ENCODE data around the gene TTC24.
A peak's percentile ranks its signal among the peaks of the same experiment; 100 is the strongest.
"Not testable (repeated sequence)": the region's sequence is repeated elsewhere in the genome, so short reads cannot be mapped to it uniquely, and the experiment has no call there.

Gene TTC24

DNA sequence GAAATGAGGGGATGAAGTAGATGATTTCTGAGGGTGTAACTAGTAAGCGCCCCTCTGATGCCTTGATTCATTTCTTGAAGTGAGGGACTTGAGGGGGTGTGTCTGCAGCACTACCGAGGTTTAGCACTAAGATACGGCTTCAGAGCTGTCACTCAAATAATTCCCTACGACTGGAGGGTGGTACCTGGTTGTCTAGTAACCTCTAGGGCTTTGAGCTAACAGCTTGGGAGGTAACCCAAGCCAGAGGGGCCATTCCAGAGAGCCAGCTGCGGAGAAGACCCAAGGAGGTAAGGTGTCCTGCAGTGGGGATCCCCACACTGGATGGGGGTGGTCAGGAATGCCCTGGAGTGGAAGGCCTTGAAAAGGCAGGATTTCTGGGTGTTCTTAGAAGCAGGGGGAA is at the start of gene TTC24:
TTC24 (plus strand) TSS at position 252 of the 400 bp plus-strand sequence. CDS start 1,642 bp downstream, outside the sequence.
- no peak for DNase-seq (ENCODE audit: low spot score)

- DNase-seq (ENCODE audit: low spot score): no peak
Observed at GRCh38 chr1:156530006-156530405, 49.5 kb upstream of the TTC24 start.

DNA sequence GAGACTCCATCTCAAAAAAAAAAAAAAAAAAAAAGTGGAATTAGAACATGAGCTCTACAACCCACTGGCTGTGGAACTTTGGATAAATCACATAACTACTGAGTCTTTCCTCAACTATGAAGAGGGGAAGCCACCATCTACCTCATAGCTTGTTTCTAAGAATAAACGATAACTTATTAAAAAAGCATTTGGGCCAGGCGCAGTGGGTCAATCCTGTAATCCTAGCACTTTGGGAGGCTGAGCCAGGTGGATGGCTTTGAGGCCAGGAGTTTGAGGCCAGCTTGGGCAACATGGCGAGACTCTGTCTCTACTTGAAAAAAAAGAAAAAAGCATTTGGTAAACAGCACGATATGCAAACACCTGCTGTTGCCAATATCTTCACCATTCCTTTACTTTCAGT is 47.1 kb upstream of the TTC24 start:
- DNase-seq (ENCODE audit: low spot score): no peak

GRCh38 chr1:156533568-156534220 is 45.8 kb upstream of the TTC24 start:
- DNase-seq (ENCODE audit: low spot score): no peak

DNA sequence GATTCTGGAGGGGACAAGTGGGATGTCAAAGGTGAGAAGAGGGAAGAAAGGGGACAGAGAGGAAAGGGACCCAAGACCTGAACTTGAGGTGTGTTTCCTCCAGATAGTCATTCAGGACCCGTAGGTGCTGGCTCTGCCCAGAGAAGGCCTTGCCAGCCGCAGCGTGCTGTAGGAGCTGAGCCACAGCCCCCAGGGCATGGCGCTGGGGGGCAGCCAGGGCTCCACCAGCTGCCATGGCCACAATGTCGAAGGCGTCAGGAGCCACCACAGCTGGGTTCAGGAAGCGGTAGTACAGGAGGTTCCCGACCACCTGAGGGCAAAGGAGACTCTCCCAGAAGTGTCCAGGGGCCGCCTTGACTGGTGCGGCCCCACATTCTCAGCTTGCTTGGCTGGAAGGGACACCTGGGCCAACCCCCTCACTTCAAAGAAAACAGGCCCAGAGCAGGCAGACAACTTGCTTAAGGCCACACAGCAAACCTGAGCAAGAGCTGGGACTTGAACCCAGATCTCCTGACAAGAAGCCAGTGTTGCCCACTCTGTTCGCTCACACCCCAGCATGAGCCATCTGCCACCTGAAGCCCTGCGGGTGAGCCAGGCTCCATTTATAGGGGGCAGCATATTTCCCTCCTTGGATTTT is 45.0 kb upstream of the TTC24 start:
- DNase-seq (ENCODE audit: low spot score): no peak

- no peak for DNase-seq (ENCODE audit: low spot score)
Observed at GRCh38 chr1:156537027-156537426, 42.5 kb upstream of the TTC24 start.

GRCh38 chr1:156538711-156539440 is 40.6 kb upstream of the TTC24 start:
- DNase-seq (ENCODE audit: low spot score): no peak

DNA sequence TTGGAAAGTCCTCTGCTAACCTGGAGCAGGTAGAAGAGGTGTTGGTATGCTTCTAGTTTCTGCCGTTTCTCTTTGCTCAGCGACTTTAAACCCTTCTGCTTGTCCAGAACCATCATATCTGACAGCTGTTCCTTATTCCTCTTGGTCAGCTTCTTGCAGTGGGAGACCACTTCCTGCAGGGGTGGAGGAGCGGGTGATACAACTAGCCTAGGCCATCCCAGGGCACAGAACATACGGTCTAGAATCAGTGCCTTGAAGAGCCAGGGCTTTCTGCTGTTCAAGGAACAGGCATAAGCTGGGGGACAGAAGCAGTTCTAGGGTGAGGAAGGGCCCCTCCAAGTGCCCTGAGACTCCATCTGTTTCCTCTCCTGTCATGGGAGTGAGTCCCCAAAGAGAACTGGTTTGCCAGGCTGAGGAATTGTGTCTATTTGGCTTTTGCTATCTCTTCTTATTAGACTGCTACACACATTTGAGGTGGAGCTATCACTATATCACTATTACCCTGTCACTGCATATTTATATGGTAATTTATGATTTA is 39.6 kb upstream of the TTC24 start:
- DNase-seq (ENCODE audit: low spot score): no peak

GRCh38 chr1:156540955-156541354 is 38.6 kb upstream of the TTC24 start:
- no peak for DNase-seq (ENCODE audit: low spot score)

DNA sequence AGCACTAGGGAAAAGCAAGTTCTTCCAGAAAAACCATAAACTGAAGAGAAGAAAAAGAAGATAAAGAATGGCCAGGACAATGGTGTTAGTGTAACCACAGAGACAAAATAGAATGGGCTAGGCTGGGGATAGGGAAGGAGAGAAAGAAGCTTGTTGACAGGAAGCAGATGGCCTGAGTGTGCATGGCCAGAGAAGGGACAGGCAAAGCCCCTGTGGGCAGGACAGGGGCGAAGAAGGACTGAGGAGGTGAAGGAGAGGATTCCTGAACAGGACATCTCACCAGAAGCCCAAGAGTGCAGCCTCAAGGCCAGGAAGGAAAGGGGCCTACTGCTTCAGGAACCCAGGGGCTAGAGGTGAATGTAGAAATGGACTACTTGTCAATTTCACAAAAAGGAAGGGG is 36.5 kb upstream of the TTC24 start:
- DNase-seq (ENCODE audit: low spot score): no peak

DNA sequence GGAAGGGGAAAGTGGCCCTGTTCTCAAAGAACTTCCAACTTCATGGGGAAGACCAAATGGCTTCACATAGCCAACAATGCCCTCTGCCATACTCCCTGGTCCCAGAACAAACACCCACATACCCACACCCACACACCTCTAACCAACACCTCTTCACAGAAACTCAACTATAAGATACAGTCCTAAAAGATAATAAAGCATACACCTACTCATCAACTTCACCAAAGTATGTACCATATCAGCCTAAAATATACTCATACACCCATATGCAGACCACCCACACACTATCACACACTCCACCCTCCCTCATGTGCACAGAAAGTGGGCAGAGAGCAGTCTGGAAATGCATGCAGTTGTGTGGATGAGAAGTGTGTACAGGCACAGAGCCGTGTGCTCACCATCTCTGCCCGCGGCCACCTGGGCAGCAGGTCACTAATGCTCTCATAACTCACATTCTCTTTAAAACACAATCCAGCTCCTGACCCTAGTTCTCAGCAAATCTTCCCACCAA is 34.9 kb upstream of the TTC24 start:
- DNase-seq (ENCODE audit: low spot score): no peak

GRCh38 chr1:156546267-156546666 is 33.3 kb upstream of the TTC24 start:
- no peak for DNase-seq (ENCODE audit: low spot score)

- DNase-seq (ENCODE audit: low spot score): no peak
Observed at GRCh38 chr1:156547434-156547833, 32.1 kb upstream of the TTC24 start.

- no peak for DNase-seq (ENCODE audit: low spot score)
Observed at GRCh38 chr1:156547982-156548381, 31.5 kb upstream of the TTC24 start.

DNA sequence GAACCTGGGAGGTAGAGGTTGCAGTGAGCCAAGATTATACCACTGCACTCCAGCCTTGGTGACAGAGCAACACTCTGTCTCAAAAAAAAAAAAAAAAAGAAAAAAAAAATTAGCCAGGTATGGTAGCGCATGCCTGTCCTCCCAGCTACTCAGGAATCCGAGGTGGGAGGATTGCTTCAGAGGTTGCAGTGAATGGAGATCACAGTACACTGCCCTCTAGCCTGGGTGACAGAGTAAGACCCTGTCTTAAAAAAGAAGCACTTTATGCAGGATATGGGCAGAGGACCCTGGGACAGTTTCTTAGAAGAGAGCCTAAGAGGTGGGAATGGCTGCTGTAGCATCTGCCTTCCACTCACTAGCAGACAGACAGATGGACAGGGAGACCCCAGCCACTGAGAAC is 30.1 kb upstream of the TTC24 start:
- DNase-seq (ENCODE audit: low spot score): peak; percentile 15

DNA sequence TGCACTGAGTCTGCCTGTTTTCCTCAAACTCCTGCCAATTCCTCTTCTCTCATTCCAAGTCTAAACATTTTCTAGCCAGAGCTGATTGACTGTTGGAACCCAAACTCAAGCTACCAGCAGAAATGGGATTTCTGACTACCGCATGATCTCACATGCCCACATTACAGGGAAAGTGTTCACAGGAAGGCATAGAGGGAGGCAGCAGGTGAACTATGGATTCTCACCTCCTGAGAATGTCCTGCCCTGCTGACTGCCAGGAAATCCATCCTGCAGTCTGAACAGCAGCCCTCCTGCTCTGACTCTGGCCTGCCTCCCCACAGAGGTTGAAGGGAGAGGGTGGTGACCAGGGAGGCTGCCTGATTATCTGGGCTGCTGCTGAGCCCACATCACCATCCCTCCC is 29.7 kb upstream of the TTC24 start:
- no peak for DNase-seq (ENCODE audit: low spot score)

DNA sequence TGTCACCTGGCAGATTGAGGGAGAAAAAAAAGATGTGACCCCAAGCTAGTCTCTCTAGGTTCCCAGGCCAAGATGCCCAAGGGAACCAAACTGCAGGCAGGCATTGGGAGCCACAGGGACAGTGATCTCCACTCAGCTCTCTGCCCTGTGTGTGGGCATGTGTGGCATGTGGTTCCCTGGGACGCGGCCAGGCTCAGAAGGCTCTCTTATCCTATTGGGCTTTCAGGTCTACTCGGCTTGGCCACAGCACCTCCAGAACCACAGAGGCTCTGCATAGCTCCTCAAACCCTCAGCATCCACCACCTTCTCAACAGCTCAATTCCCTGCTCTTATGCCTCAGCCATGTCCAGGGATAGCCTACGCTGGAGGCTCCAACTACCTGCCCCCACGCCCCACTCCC is 29.2 kb upstream of the TTC24 start:
- DNase-seq (ENCODE audit: low spot score): peak; percentile 55

- DNase-seq (ENCODE audit: low spot score): no peak
Observed at GRCh38 chr1:156551066-156551643, 28.4 kb upstream of the TTC24 start.

DNA sequence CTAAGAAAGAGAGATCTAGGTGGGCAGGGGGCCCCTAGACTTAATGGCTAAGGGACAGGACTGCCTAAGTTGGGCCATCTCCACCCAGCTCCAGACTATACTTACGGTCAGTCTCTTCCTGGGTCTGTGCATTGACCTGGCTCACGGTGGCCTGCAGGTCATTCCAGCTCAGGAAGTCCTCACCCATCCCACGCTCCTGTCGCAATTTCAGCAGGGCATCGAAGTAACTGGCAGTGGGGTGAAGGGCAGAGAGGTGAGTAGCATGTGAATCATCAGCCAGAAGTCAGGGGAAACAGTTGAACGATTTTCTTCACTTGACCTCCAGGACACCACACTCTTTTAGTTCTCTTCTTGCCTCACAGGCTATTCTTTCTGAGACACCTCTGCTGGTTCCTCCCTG is 27.7 kb upstream of the TTC24 start:
- DNase-seq (ENCODE audit: low spot score): no peak

DNA sequence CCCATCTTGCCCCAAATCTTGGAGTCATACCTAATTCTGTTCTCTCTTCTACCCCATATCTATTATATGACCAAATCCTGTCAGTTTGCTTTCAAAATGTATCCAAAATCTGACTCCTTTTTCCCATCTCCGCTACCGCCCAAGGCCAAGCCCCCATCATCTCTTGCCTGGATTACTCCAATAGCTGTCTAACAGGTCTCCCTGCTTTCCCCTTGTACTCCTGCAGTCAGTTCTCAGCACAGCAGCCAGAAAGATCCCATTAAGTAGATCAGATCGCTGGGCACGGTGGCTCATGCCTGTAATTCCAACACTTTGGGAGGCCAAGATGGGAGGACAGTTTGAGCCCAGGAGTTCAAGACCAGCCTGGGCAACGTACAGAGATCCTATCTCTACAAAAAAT is 27.0 kb upstream of the TTC24 start:
- DNase-seq (ENCODE audit: low spot score): no peak

DNA sequence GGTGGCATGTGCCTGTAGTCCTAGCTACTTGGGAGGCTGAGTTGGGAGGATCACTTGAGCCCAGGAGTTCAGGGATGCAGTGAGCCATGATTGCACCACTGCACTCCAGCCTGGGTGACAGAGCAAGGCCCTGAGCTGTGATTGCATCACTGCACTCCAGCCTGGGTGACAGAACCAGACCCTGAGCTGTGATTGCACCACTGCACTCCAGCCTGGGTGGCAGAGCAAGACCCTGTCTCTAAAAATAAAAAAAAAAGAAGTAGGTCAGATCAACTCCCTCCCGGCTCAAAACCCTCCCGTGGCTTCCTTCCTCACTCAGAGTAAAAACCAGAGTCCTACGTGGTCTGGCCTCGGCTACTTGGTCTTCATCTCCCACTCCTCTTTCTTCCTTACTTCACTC is 26.6 kb upstream of the TTC24 start:
- DNase-seq (ENCODE audit: low spot score): not testable (repeated sequence)

- DNase-seq (ENCODE audit: low spot score): no peak
Observed at GRCh38 chr1:156553860-156554485, 25.6 kb upstream of the TTC24 start.

All from cerebellar cortex (tissue), 1 donor.